Left lung (tissue), 10 donors: ENCODE measurements around the gene TMEM255B. TPM values are rescaled to one million over a fixed set of nuclear protein-coding genes. Genes with fewer than 3 reads are reported as not detected.

Experiments
- ATAC-seq: fragments of 200-7000 bp; cut with Tn5 transposase; one replicate; pipeline ENCODE4 v1.9.1; 2020; ENCODE audit warnings: moderate library complexity
- DNase-seq, 4 donors: peaks; one replicate each; pipeline ENCODE4 v3.0.0-alpha.2; 2013 to 2020
- H3K27ac ChIP-seq, 2 donors: fragments of 200-600 bp; sonication (generic) in 1 of 2; one replicate each; pipeline versions ENCODE4 v1.5.0 to v1.8.0; 2020 to 2021
- H3K27me3 ChIP-seq, 2 donors: fragments of 200-600 bp; sonication (generic) in 1 of 2; one replicate each; pipeline versions ENCODE4 v1.5.0 to v1.8.0; 2020 to 2021
- H3K36me3 ChIP-seq, 2 donors: fragments of 200-600 bp; sonication (generic) in 1 of 2; one replicate each; pipeline versions ENCODE4 v1.5.0 to v1.8.0; 2020 to 2021
- H3K4me1 ChIP-seq, 2 donors: fragments of 200-600 bp; one replicate each; pipeline ENCODE4 v1.8.0; 2021
- H3K4me3 ChIP-seq, 2 donors: fragments of 200-600 bp; sonication (generic) in 1 of 2; one replicate each; pipeline versions ENCODE4 v1.5.0 to v1.8.0; 2020 to 2021; ENCODE audit warnings: mild to moderate bottlenecking in 1 of 2
- H3K9me3 ChIP-seq, 2 donors: fragments of 200-600 bp; sonication (generic) in 1 of 2; one replicate each; pipeline versions ENCODE4 v1.5.0 to v1.8.0; 2020 to 2021
- intact Hi-C, 2 donors: fragments of 100-400 bp; cut with DNase I; formaldehyde crosslinking; loops; one replicate each; pipeline versions ENCODE4 v1.11.2 to v1.14.2; 2022
- polyA plus RNA-seq, 6 donors: library from polyadenylated mRNA; unstranded; fragments of 120-200 nt; gene quantifications; one replicate each; pipeline ENCODE4 v1.2.1, GENCODE V29; 2013; ENCODE audit not compliant: insufficient read length in 6 of 6
- total RNA-seq, 2 donors: library from RNA; stranded (reverse); fragmentation: NEBNext Ultra II Directional; extraction: Animal tissue kit (Norgen Biotek cat#: 25700); gene quantifications; one replicate each; pipeline ENCODE4 v1.2.1, GENCODE V29; 2021
- TF ChIP-seq, protein P1 (sequence below), 2 donors: fragments of 200-600 bp; sonication (generic) in 1 of 2; IDR thresholded peaks; one replicate each; pipeline versions ENCODE4 v1.5.0 to v1.8.0; 2021; ENCODE audit warnings: antibody characterized with exemption in 2 of 2
- donor health status: DM: no; HTN: yes; CAD: no.
- donor health status: DM: no; HTN: no; CAD: no.

The TMEM255B gene
- total and polyA plus RNA-seq, 8 donors: 10.4 to 30.7 (median 15.7) TPM

GRCh38 chr13:113764793-113765563, 6.0 kb downstream of the TMEM255B start:
- Histone ChIP-seq H3K27ac (no peak overlapping the region), H3K4me3 (no peak overlapping the region), H3K4me1 (peaks cover under 1 to 2% of the 10 kb centered on the region in 2 donors), H3K36me3 (no peaks in the 10 kb centered on the region), H3K9me3 (no peaks in the 10 kb centered on the region), H3K27me3 (peaks cover 7 to 34% of the 10 kb centered on the region in 2 donors)
- DNase-seq: no peak
- TF ChIP-seq, protein P1, sequence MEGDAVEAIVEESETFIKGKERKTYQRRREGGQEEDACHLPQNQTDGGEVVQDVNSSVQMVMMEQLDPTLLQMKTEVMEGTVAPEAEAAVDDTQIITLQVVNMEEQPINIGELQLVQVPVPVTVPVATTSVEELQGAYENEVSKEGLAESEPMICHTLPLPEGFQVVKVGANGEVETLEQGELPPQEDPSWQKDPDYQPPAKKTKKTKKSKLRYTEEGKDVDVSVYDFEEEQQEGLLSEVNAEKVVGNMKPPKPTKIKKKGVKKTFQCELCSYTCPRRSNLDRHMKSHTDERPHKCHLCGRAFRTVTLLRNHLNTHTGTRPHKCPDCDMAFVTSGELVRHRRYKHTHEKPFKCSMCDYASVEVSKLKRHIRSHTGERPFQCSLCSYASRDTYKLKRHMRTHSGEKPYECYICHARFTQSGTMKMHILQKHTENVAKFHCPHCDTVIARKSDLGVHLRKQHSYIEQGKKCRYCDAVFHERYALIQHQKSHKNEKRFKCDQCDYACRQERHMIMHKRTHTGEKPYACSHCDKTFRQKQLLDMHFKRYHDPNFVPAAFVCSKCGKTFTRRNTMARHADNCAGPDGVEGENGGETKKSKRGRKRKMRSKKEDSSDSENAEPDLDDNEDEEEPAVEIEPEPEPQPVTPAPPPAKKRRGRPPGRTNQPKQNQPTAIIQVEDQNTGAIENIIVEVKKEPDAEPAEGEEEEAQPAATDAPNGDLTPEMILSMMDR (IDR thresholded peaks at IDR 0.05): no peak
- intact Hi-C loops: no loop called here
- ATAC-seq: no peak

GRCh38 chr13:113765564-113765910, 6.5 kb downstream of the TMEM255B start:
- Histone ChIP-seq H3K36me3 (no peaks in the 10 kb centered on the region), H3K27me3 (peaks cover 3 to 29% of the 10 kb centered on the region in 2 donors), H3K4me3 (no peak overlapping the region), H3K4me1 (no peaks in the 10 kb centered on the region), H3K9me3 (no peaks in the 10 kb centered on the region), H3K27ac (no peak overlapping the region)
- DNase-seq (no peak), ATAC-seq (no peak)
- intact Hi-C loops: no loop called here
- TF ChIP-seq, protein P1 (IDR thresholded peaks at IDR 0.05): no peak

- DNase-seq: no peak
- Histone ChIP-seq H3K9me3 (no peaks in the 10 kb centered on the region), H3K36me3 (no peaks in the 10 kb centered on the region), H3K27me3 (peaks cover 3 to 24% of the 10 kb centered on the region in 2 donors), H3K4me3 (no peak overlapping the region), H3K27ac (no peak overlapping the region), H3K4me1 (no peaks in the 10 kb centered on the region)
- TF ChIP-seq, protein P1 (IDR thresholded peaks at IDR 0.05): no peak
- ATAC-seq: no peak
- intact Hi-C loops: no loop called here
These were observed 7.2 kb downstream of the TMEM255B start for GRCh38 chr13:113766035-113766800.

DNA sequence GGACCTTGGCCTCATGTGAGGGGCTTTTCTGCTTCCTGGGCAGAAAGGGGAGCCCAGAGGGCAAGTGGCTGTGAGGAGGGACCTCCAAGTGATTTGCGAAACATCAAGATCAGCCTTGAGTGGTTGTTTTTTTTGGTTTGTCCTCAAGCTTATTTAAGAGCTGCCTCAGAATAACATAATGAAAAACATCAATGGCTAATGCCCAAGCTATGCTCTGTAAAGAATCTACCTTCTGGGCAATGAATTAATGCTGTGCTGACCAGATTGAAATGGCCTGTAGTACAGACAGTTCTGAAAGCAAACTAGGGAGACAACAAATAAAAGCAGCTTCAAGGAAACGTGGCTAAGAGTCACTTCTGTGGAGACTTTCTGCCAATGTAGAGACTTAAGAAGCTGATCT, 8.3 kb downstream of the TMEM255B start:
- peaks cover 3 to 15% of the 10 kb centered on the region in 2 donors for H3K27me3 ChIP-seq
- intact Hi-C loops: no loop called here

More for the DNA sequence above, 8.3 kb downstream of the TMEM255B start:
- DNase-seq (no peak), ATAC-seq (no peak)
- Histone ChIP-seq H3K4me1 (peaks cover 0 to 2% of the 10 kb centered on the region in 2 donors), H3K27ac (no peak overlapping the region), H3K9me3 (no peaks in the 10 kb centered on the region), H3K4me3 (no peak overlapping the region), H3K36me3 (no peaks in the 10 kb centered on the region)
- TF ChIP-seq, protein P1 (IDR thresholded peaks at IDR 0.05): no peak
